CD4-positive, alpha-beta T cell treated with Interleukin-10 for 1 hour (primary cell): Measurements from ENCODE around the gene RAD51C.
"Not testable (repeated sequence)": the region's sequence is repeated elsewhere in the genome, so short reads cannot be mapped to it uniquely, and the experiment has no call there.

Experiments used
- DNase-seq: peaks from one replicate; pipeline ENCODE4 v3.0.0-alpha.2; 2020

The RAD51C gene

DNA sequence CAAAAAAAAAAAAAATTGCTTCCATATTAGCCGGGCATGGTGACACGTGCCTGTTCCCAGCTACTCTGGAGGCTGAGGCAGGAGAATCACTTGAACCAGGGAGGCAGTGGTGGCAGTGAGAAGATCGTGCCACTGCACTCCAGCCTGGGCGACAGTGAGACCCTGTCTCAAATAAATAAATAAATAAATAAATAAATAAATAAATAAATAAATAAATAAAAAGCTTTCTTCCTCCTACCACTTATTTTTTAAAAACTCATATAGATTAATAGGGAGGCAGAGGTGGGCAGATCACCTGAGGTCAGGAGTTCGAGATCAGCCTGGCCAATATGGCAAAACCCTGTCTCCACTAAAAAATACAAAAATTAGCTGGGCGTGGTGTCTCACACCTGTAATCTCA is 7.9 kb upstream of the RAD51C start:
- DNase-seq, result not testable (repeated sequence)

DNA sequence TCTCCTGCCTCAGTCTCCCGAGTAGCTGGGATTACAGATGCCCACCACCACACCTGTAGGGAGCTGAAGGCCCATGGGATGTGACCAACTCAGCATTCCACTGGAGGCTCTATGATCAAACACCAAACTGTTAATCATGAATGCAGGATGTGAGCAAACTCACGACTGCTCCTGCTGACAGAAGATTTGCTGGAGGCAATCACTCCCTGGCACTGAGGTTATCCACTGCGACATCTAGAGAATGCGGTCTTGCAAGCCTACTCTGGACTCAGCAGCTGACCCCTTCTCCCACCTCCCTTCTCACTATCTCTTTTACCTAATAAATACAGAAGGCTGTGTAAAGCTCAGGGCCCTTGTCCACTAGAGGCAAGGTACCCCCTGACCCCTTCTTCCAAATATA is 5.4 kb upstream of the RAD51C start:
- no peak for DNase-seq

DNA sequence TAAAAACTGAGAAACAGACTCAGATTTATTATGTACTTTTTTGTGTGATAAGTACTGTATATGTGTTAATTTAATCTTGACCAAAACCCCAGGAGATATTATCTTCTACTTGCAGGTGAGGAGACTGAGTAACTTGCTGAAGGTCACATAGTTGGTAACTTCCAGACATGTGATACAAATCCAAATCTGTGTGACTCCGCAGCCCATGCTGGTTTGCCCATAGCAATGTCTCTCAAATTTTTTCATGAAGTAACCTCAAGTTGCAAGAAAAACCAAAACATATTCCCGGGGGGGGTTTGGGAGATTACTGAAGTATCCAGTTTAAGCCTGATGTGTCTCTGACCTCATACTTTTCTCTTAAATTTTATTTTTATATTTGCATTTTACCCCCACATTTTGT is 3.9 kb upstream of the RAD51C start:
- no peak for DNase-seq

DNA sequence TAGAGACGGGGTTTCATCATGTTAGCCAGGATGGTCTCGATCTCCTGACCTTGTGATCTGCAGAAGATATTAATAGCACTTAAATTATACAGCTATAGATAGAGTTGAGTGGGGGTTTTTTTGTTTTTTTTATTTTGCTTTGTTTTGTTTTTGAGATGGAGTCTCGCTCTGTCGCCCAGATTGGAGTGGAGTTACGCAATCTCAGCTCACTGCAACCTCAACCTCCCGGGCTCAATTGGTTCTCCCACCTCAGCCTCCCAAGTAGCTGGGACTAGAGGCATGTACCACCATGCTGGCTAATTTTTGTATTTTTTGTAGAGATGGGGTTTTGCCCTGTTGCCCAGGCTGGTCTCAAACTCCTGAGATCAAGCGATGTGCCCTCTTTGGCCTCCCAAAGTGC is 2.4 kb upstream of the RAD51C start:
- not testable (repeated sequence) for DNase-seq

DNA sequence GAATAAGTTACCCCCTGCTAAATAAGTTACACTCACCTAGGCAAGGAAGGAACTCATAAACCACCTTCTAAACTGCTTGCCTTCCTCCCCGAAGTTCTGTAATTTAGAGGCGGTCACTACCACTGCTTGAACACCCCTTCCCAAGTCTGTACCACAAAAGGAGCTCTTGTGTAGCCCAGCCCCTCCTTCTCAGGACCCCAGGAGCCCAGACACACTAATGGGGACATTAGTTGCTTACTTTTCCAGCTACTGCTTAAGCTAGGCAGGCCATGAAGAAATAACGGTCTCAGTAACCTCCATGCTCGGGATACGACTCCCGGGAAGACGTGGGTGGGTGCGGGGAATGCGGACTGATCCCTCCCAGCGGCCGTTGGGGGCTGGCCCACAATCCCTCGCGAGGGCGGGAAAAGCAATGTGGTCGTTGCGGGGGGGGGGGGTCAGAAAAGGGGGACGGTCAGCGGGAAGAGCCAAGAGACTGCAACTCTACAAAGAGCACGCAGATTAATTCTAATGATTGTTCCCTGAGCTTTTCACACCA is 632 bp upstream of the RAD51C start, which contains the start of gene TEX14:
TSS of gene TEX14 (minus strand) at position 345 of the 538 bp plus-strand sequence. CDS start 40,044 bp downstream, outside the sequence.
- no peak for DNase-seq

DNA sequence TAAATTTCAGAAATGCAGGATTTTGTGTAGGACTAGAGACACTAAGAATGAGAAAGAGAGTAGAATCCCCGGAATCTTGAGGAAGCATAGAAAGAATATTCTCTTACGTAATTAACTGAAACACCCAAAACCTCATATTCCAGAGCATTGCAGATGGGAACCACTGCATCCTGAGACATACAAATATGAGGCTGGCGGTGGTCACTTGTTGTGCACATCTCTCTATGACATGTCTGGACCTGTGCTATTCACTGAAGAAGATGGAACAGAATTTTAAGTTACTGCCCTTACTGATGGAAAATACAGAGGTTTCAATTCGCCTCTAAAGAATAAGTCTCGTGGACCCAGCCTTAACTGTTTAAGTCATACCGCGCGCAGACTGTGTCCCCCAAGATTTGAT is 806 bp downstream of the RAD51C start:
- DNase-seq, result no peak

DNA sequence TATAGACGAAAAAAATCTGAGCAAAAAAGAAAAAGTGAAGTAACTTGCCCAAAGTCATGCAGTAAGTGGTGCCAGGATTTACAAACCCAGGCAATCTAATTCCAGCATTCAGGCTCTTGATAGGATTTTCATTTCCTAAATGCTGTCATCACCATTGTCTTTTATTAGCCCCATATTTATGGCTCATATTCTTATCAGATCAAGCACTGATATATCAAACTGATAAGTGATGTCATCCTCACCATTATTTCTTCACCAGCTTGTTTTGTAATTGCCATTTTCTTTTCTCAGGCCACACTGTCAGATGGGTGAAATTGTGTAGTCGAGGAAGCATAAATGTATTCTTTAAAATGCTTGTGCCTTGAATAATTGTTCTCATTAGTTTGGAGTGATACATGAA is 1.3 kb downstream of the RAD51C start:
- DNase-seq, result no peak

DNA sequence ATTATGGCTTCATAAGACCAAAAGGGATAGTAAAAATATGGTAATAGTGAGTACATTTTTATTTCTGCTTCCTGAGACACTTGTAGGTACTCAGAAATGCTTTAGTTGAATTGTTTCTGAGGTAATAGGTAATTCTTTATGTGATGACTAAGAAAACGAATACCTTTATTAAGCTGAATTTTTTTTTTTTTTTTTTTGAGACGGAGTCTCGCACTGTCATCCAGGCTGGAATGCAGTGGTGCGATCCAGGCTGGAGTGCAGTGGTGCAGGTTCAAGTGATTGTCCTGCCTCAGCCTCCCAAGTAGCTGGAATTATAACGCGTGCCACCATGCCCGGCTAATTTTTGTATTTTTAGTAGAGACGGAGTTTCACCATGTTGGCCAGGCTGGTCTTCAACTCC is 1.9 kb downstream of the RAD51C start:
- no peak for DNase-seq

DNA sequence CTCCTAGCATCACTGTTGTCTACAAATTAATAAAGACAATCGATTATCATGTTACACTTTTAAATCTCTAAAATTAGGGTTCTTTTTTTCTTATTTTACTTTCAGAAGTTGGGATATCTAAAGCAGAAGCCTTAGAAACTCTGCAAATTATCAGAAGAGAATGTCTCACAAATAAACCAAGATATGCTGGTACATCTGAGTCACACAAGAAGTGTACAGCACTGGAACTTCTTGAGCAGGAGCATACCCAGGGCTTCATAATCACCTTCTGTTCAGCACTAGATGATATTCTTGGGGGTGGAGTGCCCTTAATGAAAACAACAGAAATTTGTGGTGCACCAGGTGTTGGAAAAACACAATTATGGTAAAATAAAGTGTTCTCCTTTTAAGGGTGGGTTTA is 2.4 kb downstream of the RAD51C start:
- no peak for DNase-seq

DNA sequence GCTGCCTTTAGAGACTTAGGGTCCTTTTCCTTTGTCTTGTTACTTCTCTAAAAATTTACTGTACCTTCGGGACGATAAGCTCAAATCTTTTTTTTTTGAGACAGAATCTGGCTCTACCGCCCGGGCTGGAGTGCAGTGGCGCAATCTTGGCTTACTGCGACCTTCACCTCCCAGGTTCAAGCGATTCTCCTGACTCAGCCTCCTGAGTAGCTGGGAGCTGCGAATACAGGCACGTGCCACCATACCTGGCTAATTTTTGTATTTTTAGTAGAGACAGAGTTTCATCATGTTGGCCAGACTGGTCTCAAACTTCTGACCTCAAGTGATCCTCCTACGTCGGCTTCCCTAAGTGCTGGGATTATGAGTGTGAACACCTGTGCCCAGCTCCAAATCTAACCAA is 7.4 kb downstream of the RAD51C start:
- no peak for DNase-seq

DNA sequence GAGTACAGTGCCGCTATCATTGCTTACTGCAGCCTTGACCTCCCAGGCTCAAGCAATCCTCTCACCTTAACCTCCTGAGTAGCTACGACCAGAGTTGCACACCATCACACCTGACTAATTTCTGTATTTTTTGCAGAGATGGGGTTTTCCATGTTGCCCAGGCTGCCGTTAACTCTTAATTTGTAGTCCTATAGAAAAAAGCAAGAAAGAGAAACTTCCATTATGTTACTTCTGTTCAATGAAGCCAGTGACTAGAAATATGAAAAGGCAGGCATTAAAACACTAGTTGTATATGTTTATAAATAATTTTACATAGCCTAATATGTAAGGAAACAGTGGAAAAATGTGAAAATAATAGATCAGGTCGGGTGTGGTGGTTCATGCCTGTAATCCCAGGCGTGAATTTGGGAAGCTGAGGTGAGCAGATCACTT is 9.7 kb downstream of the RAD51C start:
- DNase-seq, result no peak

DNA sequence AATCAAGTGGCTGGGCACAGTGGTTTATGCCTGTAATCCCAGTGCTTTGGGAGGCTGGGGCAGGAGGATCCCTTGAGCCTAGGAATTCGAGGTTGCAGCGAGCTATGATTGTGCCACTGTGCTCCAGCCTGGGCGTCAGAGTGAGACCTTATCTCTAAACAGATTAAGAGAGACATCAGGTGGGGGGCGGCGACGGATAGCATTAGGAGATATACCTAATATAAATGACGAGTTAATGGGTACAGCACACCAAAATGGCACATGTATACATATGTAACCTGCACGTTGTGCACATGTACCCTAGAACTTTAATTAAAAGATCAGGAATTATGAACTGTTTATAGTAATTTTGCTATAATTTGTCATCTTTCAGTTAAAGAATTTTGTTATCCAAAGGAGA is 10.3 kb downstream of the RAD51C start:
- DNase-seq, result no peak

DNA sequence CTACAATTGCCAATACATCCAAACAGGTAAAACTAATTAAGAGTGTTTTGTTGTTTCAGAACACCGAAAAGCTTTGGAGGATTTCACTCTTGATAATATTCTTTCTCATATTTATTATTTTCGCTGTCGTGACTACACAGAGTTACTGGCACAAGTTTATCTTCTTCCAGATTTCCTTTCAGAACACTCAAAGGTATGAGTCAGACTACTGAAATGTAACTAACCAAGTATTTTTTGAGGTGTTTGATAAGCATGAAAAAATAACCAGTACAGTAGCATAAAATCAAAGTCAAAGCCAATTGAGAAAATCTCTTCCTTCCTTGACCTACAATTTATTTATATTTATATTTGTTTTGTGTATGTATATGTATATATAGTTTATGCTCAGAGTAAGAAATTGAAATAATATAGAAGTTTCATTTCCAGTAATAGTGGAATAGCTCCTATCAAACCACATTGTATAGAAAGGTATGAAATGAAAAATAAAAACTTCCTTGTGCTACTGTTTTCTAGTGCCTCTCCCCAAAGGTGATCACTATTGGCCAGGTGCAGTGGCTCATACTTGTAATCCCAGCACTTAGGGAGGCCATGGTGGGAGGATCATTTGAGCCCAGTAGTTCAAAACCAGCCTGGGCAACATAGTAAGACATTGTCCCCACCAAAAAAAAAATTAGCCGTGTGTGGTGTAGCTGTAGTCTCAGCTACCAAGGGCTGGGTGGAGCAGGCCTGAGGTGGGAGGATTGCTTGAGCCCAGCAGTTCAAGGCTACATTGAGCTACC is 10.9 kb downstream of the RAD51C start:
- DNase-seq, result no peak

DNA sequence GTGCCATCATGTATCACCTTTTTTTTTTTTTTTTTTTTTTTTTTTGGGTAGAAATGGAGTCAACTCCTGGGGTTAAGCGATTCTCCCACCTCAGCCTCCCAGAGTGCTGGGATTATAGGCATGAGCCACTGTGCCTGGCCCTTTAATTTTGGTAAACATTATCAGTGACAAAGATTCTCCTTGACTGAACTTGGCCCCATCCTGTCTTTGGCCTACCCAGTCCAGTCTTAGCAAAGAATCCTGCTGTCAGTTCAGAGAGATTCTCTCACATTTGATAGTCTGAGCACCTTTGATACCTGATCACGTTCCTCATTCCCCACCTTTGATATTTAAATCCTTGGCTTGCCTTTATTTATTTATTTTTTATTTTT is 11.5 kb downstream of the RAD51C start:
- no peak for DNase-seq

DNA sequence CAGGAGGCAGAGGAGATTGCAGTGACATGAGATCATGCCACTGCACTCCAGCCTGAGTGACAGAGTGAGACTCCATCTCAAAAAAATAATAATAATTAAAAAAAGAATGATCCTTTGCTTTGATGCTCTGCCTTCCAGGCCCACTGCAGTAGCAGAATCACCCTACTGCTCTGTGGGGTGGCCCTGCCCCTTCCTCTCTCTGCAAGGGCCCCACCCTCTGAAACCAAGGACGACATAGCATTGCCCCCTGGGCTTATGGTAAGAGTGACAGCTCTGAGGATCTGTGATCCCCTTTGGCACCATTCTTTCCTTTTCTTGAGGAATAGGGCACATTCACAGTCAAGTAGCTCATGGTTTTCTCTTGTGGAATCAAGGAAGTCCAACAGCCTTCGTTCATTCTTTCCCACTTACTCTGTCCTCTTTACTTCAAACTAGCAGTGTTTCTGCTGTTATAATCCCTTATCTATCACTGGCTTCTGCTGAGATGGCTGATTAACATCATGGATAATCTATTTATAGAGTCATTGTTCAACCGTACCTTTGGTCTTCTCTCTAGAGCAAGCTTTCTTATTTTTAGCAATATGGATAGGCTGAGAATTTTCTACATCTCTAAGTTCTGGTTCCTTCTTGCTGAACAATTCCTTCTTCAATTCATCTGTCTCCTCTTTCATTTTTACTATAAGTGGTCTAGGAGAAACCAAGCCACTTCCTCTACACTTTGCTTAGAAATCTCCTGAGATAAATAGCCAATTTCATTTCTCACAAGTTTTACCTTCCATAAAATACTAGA is 14.1 kb downstream of the RAD51C start:
- DNase-seq, result no peak

DNA sequence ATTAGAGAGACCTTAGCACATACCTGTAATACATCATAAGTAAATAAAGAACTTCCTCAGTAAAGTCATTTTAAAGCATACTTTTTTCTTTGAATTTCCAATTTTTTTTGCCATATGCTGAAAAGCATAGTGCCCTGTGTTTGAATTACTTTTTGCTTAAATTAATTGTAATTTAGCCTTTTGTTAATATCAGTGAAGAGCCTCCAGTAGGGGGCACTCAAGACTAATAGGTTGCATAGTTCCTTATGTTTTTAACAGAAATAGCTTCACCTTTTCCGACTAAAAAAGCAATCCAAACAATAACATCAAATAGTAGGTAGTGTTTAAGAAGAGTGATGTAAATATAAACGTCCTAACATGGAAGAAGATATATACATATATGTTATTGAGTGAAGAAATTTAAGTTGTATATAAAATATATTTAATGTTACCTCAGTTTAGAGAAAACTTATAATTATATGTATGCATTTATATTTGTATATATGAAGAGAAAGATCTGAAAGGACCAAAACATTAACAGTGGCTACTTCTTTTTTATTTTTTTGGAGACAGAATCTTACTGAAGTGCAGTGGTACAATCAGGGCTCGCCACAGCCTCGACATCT is 18.6 kb downstream of the RAD51C start:
- DNase-seq, result peak; percentile 59

DNA sequence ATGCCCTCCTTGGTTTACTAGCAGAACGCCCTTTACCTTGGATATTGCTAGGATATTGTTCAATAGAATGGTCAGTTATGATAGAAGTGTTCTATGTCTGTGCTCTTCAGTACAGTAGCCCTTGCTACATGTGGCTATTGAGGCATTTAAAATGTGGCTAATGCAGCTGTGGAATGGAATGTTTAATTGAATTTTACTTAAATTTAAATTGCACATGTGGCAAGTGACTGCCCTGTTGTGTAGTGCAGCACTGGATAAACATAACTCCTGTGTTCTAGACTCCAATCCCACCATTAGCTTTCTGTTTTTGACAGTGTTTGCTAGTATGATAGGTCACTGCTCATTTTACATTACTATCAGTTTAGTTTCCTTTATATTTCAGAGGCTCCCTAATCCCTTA is 29.9 kb downstream of the RAD51C start:
- no peak for DNase-seq

DNA sequence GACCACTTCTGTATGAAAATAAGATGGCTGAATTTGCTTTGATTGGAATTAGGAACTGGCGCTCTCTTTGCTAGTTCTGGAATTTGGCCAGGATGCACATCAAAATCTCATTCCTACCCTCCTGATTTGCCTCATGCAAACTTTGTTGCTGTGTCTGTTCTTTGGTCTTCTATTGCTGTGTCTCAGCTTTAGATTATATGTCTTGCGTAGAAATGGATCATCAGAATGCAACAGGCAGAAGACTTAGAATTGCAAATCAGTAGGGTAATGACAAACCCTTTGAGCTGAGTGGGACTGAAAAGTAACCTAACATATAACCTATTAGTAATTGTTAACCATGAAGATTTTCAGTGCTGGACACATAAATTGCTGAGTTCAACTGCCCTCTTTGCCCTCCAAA is 30.3 kb downstream of the RAD51C start:
- DNase-seq, result no peak

DNA sequence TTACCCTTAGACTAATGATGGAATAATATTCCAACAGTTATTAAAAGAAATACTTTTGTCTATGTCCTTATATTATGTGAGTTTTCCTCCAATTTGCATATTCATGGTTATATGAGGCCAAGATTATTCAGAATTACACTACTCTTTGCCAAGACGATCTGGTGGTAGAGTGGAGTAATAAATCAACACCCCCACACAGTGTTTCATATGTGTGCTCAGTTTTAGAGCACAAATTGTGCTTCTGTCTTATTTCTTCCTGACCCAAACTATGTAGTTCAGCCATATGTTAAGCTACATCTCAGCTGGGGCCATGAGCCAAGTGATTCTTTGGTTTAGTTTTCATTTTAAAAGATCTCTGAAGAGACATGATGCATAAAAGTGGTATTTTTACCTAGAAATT is 36.4 kb downstream of the RAD51C start:
- DNase-seq, result no peak

DNA sequence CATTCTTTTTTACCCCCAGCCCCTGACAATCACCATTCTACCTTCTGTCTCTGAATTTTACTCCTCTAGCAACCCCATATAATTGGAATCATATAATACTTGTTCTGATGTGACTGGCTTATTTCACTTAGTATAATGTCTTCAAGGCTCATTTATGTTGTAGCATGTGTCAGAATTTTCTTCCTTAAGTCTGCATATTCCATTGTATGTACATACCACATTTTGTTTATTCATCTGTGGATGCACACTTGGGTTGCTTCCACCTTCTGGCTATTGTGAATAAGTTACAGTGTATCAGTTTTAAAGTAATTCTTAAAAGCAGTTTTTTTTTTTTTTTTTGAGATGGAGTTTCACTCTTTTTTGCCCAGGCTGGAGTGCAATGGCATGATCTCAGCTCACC is 38.5 kb downstream of the RAD51C start:
- DNase-seq, result no peak

DNA sequence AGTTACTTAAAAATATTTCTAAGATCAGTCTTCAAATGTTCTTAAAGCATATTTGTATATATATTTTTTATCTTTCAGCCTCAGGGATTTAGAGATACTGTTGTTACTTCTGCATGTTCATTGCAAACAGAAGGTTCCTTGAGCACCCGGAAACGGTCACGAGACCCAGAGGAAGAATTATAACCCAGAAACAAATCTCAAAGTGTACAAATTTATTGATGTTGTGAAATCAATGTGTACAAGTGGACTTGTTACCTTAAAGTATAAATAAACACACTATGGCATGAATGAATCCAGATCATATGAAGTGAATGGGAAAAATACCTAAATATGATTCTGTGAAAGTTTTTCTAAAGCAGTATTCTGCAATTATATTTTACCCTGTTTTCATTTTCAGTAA is 41.6 kb downstream of the RAD51C start:
- no peak for DNase-seq

DNA sequence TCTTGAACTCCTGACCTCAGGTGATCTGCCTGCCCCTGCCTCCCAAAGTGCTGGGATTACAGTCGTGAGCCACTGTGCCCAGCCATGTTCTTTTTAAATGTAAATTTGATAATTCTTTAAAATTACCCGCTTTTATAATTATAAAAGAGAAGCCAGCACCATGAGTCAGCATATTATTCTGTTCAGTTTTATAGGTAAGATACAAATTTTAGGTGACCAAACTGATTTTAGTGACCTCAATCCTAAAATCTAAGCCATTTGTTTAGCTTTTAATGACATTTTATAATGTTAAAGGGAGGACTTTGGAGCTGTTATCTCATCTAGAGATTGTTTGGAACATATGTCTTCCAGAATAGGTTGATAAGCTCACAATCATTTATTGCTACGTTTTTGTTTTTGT is 42.4 kb downstream of the RAD51C start:
- DNase-seq, result no peak

DNA sequence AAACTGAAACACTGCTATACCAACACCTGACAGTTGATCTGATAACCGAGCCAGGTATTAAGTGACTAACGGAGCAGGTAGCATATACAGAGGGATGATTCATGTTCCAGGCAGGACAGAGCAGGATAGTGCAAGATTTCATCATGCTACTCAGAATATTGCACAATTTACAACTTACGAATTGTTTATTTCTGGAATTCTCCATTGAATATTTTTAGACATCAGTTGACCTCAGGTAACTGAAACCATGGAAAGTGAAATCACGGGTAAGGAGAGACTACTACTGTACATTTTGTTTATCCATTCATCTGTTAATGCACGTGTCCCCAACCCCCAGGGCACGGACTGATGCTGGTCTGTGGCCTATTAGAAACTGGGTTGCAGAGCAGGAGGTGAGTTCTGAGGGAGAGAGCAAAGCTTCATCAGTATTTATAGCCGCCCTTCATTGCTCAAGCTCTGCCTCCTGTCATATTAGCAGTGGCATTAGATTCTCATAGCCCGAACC is 48.8 kb downstream of the RAD51C start:
- DNase-seq, result no peak

DNA sequence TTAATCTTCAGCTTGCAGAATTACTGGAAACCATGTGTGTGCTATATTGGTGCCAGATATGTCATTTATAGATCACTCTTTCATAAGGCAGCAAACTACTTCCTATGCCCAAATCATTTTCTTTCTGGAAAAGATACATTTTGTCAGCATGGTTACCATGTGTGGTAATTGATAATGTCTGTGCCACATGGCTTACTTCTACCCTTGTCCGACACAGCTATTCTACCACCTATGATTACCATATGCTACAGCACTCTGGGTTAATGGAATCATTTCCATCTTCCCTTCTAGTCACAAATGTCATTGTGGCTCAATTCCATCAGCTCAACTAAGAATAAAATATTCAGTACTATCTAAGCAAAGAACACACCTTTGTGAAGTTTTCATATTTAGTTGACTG is 55.3 kb downstream of the RAD51C start:
- DNase-seq, result no peak
